GM12878 (cell line): Measurements from ENCODE around the gene LRP1B. TPM values are rescaled to one million over a fixed set of nuclear protein-coding genes. Genes with fewer than 3 reads are reported as not detected.

ENCODE experiments used
- ATAC-seq: fragments of 200-7000 bp; cut with Tn5 transposase; 3 replicates; pipeline ENCODE4 v1.9.1; 2020; ENCODE audit warnings: mild to moderate bottlenecking, moderate library complexity
- BruUV-seq: library from RNA; stranded (reverse); fragments of 400-500 nt; replicated peaks from 2 replicates; lab custom pipeline; 2021; lab: Mats Ljungman, UMichigan
- CTCF ChIA-PET: fragments of 300-600 bp; sonication (Branson Sonifier 250); formaldehyde crosslinking; extraction: SDS; loops from one replicate; lab custom pipeline; 2021; ENCODE audit warnings: inconsistent platforms; lab: Yijun Ruan, JAX
- POLR2A ChIA-PET: fragments of 350-600 bp; formaldehyde crosslinking; extraction: SDS; loops from one replicate; lab custom pipeline; 2021; ENCODE audit warnings: inconsistent platforms; lab: Charles Lee
- RAD21 ChIA-PET: fragments of 300-600 bp; sonication (Branson Sonifier 250); formaldehyde crosslinking; loops from one replicate; lab custom pipeline; 2023; ENCODE audit warnings: antibody characterized with exemption; ENCODE audit not compliant: unreplicated experiment; lab: Charles Lee
- SMC1A ChIA-PET: fragments of 300-600 bp; sonication (Branson Sonifier 250); formaldehyde crosslinking; loops from one replicate; lab custom pipeline; 2023; ENCODE audit not compliant: unreplicated experiment, uncharacterized antibody; lab: Charles Lee
- DNase-seq: peaks from one replicate; pipeline ENCODE4 v3.0.0-alpha.2; 2011; ENCODE audit warnings: low read depth, low spot score
- FAIRE-seq: peaks from 3 replicates; lab custom pipeline; 2011; peaks lifted over from hg19 to GRCh38; lab: Jason Lieb, UNC
- H2AFZ ChIP-seq: 2 replicates; pipeline ENCODE4 v1.6.0; 2011; ENCODE audit warnings: low read depth, low read length, control low read depth; ENCODE audit not compliant: control insufficient read depth
- H3K27ac ChIP-seq: 2 replicates; pipeline ENCODE4 v1.5.1; 2011; ENCODE audit warnings: control low read depth; ENCODE audit not compliant: control insufficient read depth, insufficient read depth
- H3K27me3 ChIP-seq, 2 experiments: replicated peaks in 1 of 2; 2 replicates each; pipeline versions ENCODE4 v1.6.0 to v1.6.1; 2011; ENCODE audit warnings: low read length in 1 of 2; ENCODE audit not compliant: control insufficient read depth in 2 of 2, insufficient read depth in 2 of 2
- H3K36me3 ChIP-seq, 2 experiments: 2 replicates each; pipeline ENCODE4 v1.5.1; 2011; ENCODE audit warnings: low read length in 1 of 2; ENCODE audit not compliant: control insufficient read depth in 2 of 2, insufficient read depth in 2 of 2
- H3K4me1 ChIP-seq: 2 replicates; pipeline ENCODE4 v1.6.1; 2011; ENCODE audit warnings: mild to moderate bottlenecking, low read length, moderate library complexity, mixed read lengths; ENCODE audit not compliant: control insufficient read depth, insufficient read depth
- H3K4me2 ChIP-seq: 2 replicates; pipeline ENCODE4 v1.6.0; 2011; ENCODE audit warnings: control low read depth; ENCODE audit not compliant: control insufficient read depth, insufficient read depth
- H3K4me3 ChIP-seq: fragments of 200-600 bp; sonication (generic); 2 replicates; pipeline ENCODE4 v1.5.1; 2016
- H3K79me2 ChIP-seq: 2 replicates; pipeline ENCODE4 v1.6.0; 2011; ENCODE audit warnings: low read length; ENCODE audit not compliant: control insufficient read depth, insufficient read depth
- H3K9ac ChIP-seq: 2 replicates; pipeline ENCODE4 v1.8.0; 2011; ENCODE audit warnings: low read length, control low read depth, mixed read lengths; ENCODE audit not compliant: control insufficient read depth, insufficient read depth
- H3K9me3 ChIP-seq: replicated peaks from 3 replicates; pipeline ENCODE4 v1.5.1; 2011; ENCODE audit warnings: mild to moderate bottlenecking, low read length; ENCODE audit not compliant: control insufficient read depth, insufficient read depth
- H4K20me1 ChIP-seq: 2 replicates; pipeline ENCODE4 v1.6.0; 2011; ENCODE audit not compliant: control insufficient read depth, insufficient read depth
- ATF2 ChIP-seq: IDR thresholded peaks from 2 replicates; pipeline ENCODE4 v1.6.1; 2012; ENCODE audit warnings: low read length, inconsistent platforms
- CEBPB ChIP-seq, 2 experiments: fragments of 150-350 bp in 1 of 2; IDR thresholded peaks; 2 replicates each; pipeline ENCODE4 v1.6.1; 2012 to 2014; ENCODE audit warnings: low read depth in 2 of 2, low read length in 2 of 2, borderline replicate concordance in 1 of 2, inconsistent platforms in 1 of 2
- CEBPZ ChIP-seq: fragments of 150-350 bp; IDR thresholded peaks from 2 replicates; pipeline ENCODE4 v1.6.1; 2016; ENCODE audit warnings: low read depth, low read length
- ESRRA ChIP-seq: IDR thresholded peaks from 2 replicates; pipeline ENCODE4 v1.6.1; 2012; ENCODE audit warnings: mild to moderate bottlenecking, low read length, improper control_type of control experiment
- GATAD2B ChIP-seq: fragments of 450-650 bp; conservative IDR thresholded peaks from 2 replicates; pipeline ENCODE4 v1.6.1; 2017; ENCODE audit warnings: low read depth, mild to moderate bottlenecking, moderate library complexity
- HSF1 ChIP-seq: fragments of 150-350 bp; IDR thresholded peaks from 2 replicates; pipeline ENCODE4 v1.6.1; 2014; ENCODE audit warnings: mild to moderate bottlenecking, low read depth, low read length
- JUND ChIP-seq: IDR thresholded peaks from 2 replicates; pipeline ENCODE4 v1.6.1; 2012; ENCODE audit warnings: low read depth, mild to moderate bottlenecking, low read length, improper control_type of control experiment, moderate library complexity
- NR2C2 ChIP-seq: IDR thresholded peaks from 2 replicates; pipeline ENCODE4 v1.6.1; 2011; ENCODE audit warnings: borderline replicate concordance, low read depth; ENCODE audit not compliant: control insufficient read depth, insufficient read length
- POLR2A ChIP-seq: IDR thresholded peaks from 2 replicates; pipeline ENCODE4 v1.6.1; 2011; ENCODE audit warnings: low read depth, mild to moderate bottlenecking, low read length
- SMARCA5 ChIP-seq: fragments of 450-650 bp; IDR thresholded peaks from 2 replicates; pipeline ENCODE4 v1.6.1; 2017; ENCODE audit warnings: mild to moderate bottlenecking
- ZBTB40 ChIP-seq: fragments of 450-650 bp; IDR thresholded peaks from 2 replicates; pipeline ENCODE4 v1.6.1; 2016; ENCODE audit warnings: mild to moderate bottlenecking, moderate library complexity, borderline replicate concordance
- ZNF217 ChIP-seq: fragments of 450-650 bp; IDR thresholded peaks from 2 replicates; pipeline ENCODE4 v1.6.1; 2017; ENCODE audit warnings: antibody characterized with exemption, mild to moderate bottlenecking
- WGBS: methylation state at CpG from one replicate; pipeline ENCODE4 v1.1.6; 2016; ENCODE audit warnings: low lambda C conversion rate; ENCODE audit not compliant: insufficient replicate concordance, insufficient coverage; ENCODE audit errors: missing lambda C conversion rate; 5-methylcytosine and 5-hydroxymethylcytosine counted together
- in situ Hi-C: fragments of 300-500 bp; cut with MboI; formaldehyde crosslinking; loops from 9 replicates; pipeline ENCODE4 v1.14.3; 2018; ENCODE audit warnings: mixed read lengths
- intact Hi-C: fragments of 100-400 bp; cut with micrococcal nuclease; formaldehyde crosslinking; loops from one replicate; pipeline ENCODE4 v1.14.2; 2022; ENCODE audit not compliant: unreplicated experiment
- polyA plus RNA-seq, 11 experiments: library from polyadenylated mRNA; depleted of rRNA in 4 of 11; unstranded in 6 of 11; stranded (reverse) in 5 of 11; fragments of >200 nt; fragmentation: Nextera tagmentation in 4 of 11; fragmentation: Illumina TruSeq in 1 of 11; extraction: Ambion mirVana in 4 of 11; extraction: Trizol in 1 of 11; gene quantifications; 1 replicate in 1 of 11; 2 replicates in 10 of 11; pipeline versions ENCODE4 v1.2.1 to v1.2.3, GENCODE V29; 2011 to 2016; ENCODE audit warnings: inconsistent platforms in 2 of 11, missing spikeins in 2 of 11, low read depth in 1 of 11
- total RNA-seq, 4 experiments: library from RNA; depleted of rRNA in 3 of 4; stranded (reverse); fragments of >200 nt in 3 of 4; fragmentation: Illumina TruSeq in 1 of 4; extraction: Trizol in 1 of 4; gene quantifications; 2 replicates each; pipeline versions ENCODE4 v1.2.1 to v1.2.3, GENCODE V29; 2013 to 2021

Gene LRP1B
- total and polyA plus RNA-seq, 10 of the 15 experiments (the other 5 are each of a cell fraction or from before 2014, with no cell fraction given) = under 0.01 to 0.06 (median 0.03) TPM; not detected in 5

DNA sequence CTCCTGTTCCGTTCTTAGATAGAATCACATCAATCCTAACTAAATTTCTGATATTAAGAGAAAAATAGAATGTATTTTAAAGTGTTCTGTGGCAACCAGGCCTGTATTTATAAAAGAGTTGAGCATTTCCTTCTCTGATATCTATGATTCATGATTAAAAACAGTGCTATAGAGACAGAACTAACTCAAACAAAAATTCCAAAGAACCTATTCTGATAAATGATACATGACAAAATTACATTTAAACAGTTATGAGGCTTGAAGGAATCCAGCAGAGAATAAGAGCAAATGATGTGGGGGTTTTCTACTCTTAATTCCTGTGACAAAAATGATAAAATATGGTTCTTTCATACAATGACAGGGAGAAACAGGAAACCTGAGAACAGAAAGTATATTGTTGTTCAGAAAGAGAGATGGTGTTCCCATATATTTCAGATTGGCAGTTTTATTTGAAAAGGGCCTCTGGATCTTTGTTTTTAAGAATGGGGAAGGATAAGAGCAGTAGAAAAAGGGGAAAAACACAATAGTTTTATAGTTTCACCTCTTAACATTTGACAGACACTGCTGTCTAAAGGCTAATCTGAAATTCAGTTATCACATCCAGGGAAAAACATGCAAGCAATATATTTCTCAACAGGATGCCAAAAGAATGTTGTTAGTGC lies 944.3 kb downstream of the LRP1B start (continued):
- no peak for TF ChIP-seq HSF1
- TF ChIP-seq JUND = no peak

GRCh38 chr2:141182246-141182645 lies 948.6 kb downstream of the LRP1B start:
- no peaks in the 10 kb centered on the region for H3K79me2 ChIP-seq
- H3K27ac ChIP-seq = no peak overlapping the region
- DNase-seq (no peak), FAIRE-seq (no peak), ATAC-seq (no peak)
- ChIA-PET SMC1A (no interaction called here), RAD21 (no interaction called here), CTCF (interaction anchor here (0.6 to 1.2 kb wide), 2 partner anchors 10 to 1070 kb away, joined by 3 to 4 read pairs; no protein-coding TSS in a partner anchor), POLR2A (no interaction called here)
- 0% methylated on average over 1 of the region's 1 CpG for WGBS
- H3K9ac ChIP-seq = no peak overlapping the region
- no peaks in the 10 kb centered on the region for H4K20me1 ChIP-seq
- no peak overlapping the region for H2AFZ ChIP-seq
- in situ Hi-C loops = no loop called here
- no peaks in the 10 kb centered on the region for H3K9me3 ChIP-seq
- H3K36me3 ChIP-seq = no peaks in the 10 kb centered on the region
- intact Hi-C loops = no loop called here
- H3K27me3 ChIP-seq = no peaks in the 10 kb centered on the region
- no TSS peak for BruUV-seq
- H3K4me1 ChIP-seq = no peaks in the 10 kb centered on the region
- no peak overlapping the region for H3K4me2 ChIP-seq
- no peak overlapping the region for H3K4me3 ChIP-seq
- TF ChIP-seq ESRRA (no peak), GATAD2B (no peak), CEBPZ (no peak), ZNF217 (no peak), POLR2A (no peak), CEBPB (IDR thresholded peaks at IDR 0.05; ENCODE audit: borderline replicate concordance in 1 of 2, low read depth in 2 of 2, low read length in 2 of 2) (no peak), ATF2 (no peak), ZBTB40 (no peak), SMARCA5 (no peak), NR2C2 (no peak), JUND (no peak)
